ENCODE measurements around the gene FOS. TPM values are rescaled to one million over a fixed set of nuclear protein-coding genes. Genes with fewer than 3 reads are reported as not detected.

The FOS gene
- total and polyA plus RNA-seq, 2 of the 13 experiments (the other 11 are each of a cell fraction or from before 2014, with no cell fraction given), result 15.9 to 24.2 TPM

GRCh38 chr14:75294649-75295033, 16.0 kb downstream of the FOS start (continued):
- TF ChIP-seq ZFX (CRISPR knock-in tag; IDR thresholded peaks at IDR 0.05; ENCODE audit: low read depth) (no peak), ARNT2 (CRISPR knock-in tag; IDR thresholded peaks at IDR 0.05; ENCODE audit: low read depth) (peak; percentile 30; the same call in 1 of the 2 replicates), KLF6 (CRISPR knock-in tag; IDR thresholded peaks at IDR 0.05) (no peak), ZNF264 (CRISPR knock-in tag; IDR thresholded peaks at IDR 0.05) (no peak)

- Histone ChIP-seq H3K27me3 (ENCODE audit: control insufficient read depth in 1 of 2, insufficient read depth in 2 of 2, low read length in 2 of 2) (peaks cover 1 to 6% of the 10 kb centered on the region in 2 experiments; a peak in 2 of 5 replicates), H3K4me3 (replicated peaks in 1 of 3; ENCODE audit: insufficient read depth in 1 of 3, low read depth in 2 of 3, low read length in 3 of 3) (peak overlapping the region; percentile 72 to 83 (median 73)), H3K27ac (ENCODE audit: extremely low read length, insufficient read depth, low read length) (peak overlapping the region; percentile 79), H3K4me1 (ENCODE audit: insufficient read depth, low read length) (peaks cover 65% of the 10 kb centered on the region), H3K4me2 (ENCODE audit: low read depth, low read length) (peak overlapping the region; percentile 99), H3K79me2 (ENCODE audit: insufficient read depth, low read length) (no peaks in the 10 kb centered on the region), H3K9ac (ENCODE audit: insufficient read depth, low read depth, low read length) (peak overlapping the region; percentile 97), H3K36me3 (replicated peaks in 1 of 2; ENCODE audit: control insufficient read depth in 1 of 2, insufficient read depth in 2 of 2, low read length in 2 of 2) (no peaks in the 10 kb centered on the region), H2AFZ (ENCODE audit: low read length) (no peak overlapping the region), H4K20me1 (ENCODE audit: insufficient read depth, low read length) (no peaks in the 10 kb centered on the region), H3K9me3 (ENCODE audit: low read length) (no peaks in the 10 kb centered on the region)
- in situ Hi-C loops (cut with HindIII; ENCODE audit: extremely low pct_ligation_motif_present, low pct_unique_long_range_greater_than_20kb), result loop anchor here (5.0 kb wide), 1 partner anchor 163 kb away; no protein-coding TSS in a partner anchor
- ChIA-PET POLR2A (interaction anchor here (1.1 to 4.0 kb wide), 3 partner anchors 11 to 168 kb away, joined by 4 to 14 read pairs (median 6); partner anchors contain the start of gene NEK9), CTCF (ENCODE audit: low intra/inter-chr PET ratio, low total read pairs) (interaction anchor here (1.4 to 3.4 kb wide), 3 partner anchors 9 to 163 kb away, joined by 3 to 24 read pairs (median 3); no protein-coding TSS in a partner anchor)
- BruUV-seq (replicated peaks), result no TSS peak
- ATAC-seq, result peak; percentile 17
- DNase-seq (ENCODE audit: low spot score), result no peak
- intact Hi-C loops (cut with micrococcal nuclease; ENCODE audit: unreplicated experiment), result no loop called here
- 2% methylated on average over 7 of the region's 18 CpGs for WGBS (ENCODE audit: low lambda C conversion rate)
- no peak for FAIRE-seq
- TF ChIP-seq, protein P1, sequence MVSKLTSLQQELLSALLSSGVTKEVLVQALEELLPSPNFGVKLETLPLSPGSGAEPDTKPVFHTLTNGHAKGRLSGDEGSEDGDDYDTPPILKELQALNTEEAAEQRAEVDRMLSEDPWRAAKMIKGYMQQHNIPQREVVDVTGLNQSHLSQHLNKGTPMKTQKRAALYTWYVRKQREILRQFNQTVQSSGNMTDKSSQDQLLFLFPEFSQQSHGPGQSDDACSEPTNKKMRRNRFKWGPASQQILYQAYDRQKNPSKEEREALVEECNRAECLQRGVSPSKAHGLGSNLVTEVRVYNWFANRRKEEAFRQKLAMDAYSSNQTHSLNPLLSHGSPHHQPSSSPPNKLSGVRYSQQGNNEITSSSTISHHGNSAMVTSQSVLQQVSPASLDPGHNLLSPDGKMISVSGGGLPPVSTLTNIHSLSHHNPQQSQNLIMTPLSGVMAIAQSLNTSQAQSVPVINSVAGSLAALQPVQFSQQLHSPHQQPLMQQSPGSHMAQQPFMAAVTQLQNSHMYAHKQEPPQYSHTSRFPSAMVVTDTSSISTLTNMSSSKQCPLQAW (CRISPR knock-in tag; IDR thresholded peaks at IDR 0.05), result peak; percentile 60; the same call in 1 of the 2 replicates
- TF ChIP-seq ZNF451 (CRISPR knock-in tag; IDR thresholded peaks at IDR 0.05) (no peak), ZNF607 (CRISPR knock-in tag; IDR thresholded peaks at IDR 0.05; ENCODE audit: borderline replicate concordance) (peak; percentile 45; the same call in 1 of the 2 replicates)
- TF ChIP-seq, protein P2, sequence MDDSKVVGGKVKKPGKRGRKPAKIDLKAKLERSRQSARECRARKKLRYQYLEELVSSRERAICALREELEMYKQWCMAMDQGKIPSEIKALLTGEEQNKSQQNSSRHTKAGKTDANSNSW (CRISPR knock-in tag; IDR thresholded peaks at IDR 0.05; ENCODE audit: borderline replicate concordance), result no peak
Observed at GRCh38 chr14:75295061-75295461, 16.4 kb downstream of the FOS start.
